ENCODE data around the gene TMEM145.
A peak's percentile ranks its signal among the peaks of the same experiment; 100 is the strongest.

The TMEM145 gene

GRCh38 chr19:42284591-42285341, 28.3 kb upstream of the TMEM145 start:
- peak overlapping the region; percentile 69 for H3K4me3 ChIP-seq (ENCODE audit: low read depth, low read length)
- DNase-seq (ENCODE audit: low read depth, low spot score) = no peak
- in situ Hi-C loops (cut with HindIII; ENCODE audit: low sequenced_read_pairs) = no loop called here
- no peak for TF ChIP-seq CTCF (IDR thresholded peaks at IDR 0.05; ENCODE audit: low read depth, low read length)

GRCh38 chr19:42285541-42285941, 27.6 kb upstream of the TMEM145 start:
- peak overlapping the region; percentile 69 for H3K4me3 ChIP-seq (ENCODE audit: low read depth, low read length)
- in situ Hi-C loops (cut with HindIII; ENCODE audit: low sequenced_read_pairs) = no loop called here
- no peak for TF ChIP-seq CTCF (IDR thresholded peaks at IDR 0.05; ENCODE audit: low read depth, low read length)
- no peak for DNase-seq (ENCODE audit: low read depth, low spot score)

GRCh38 chr19:42285988-42286348, 27.1 kb upstream of the TMEM145 start:
- peak overlapping the region; percentile 69 for H3K4me3 ChIP-seq (ENCODE audit: low read depth, low read length)
- DNase-seq (ENCODE audit: low read depth, low spot score) = no peak
- no peak for TF ChIP-seq CTCF (IDR thresholded peaks at IDR 0.05; ENCODE audit: low read depth, low read length)
- in situ Hi-C loops (cut with HindIII; ENCODE audit: low sequenced_read_pairs) = no loop called here

- H3K4me3 ChIP-seq (ENCODE audit: low read depth, low read length) = peak overlapping the region; percentile 69
- TF ChIP-seq CTCF (IDR thresholded peaks at IDR 0.05; ENCODE audit: low read depth, low read length) = no peak
- peak; percentile 48 for DNase-seq (ENCODE audit: low read depth, low spot score)
These were observed 26.6 kb upstream of the TMEM145 start for GRCh38 chr19:42286349-42287016.

GRCh38 chr19:42287017-42287826, 25.9 kb upstream of the TMEM145 start:
- DNase-seq (ENCODE audit: low read depth, low spot score) = no peak
- no peak for TF ChIP-seq CTCF (IDR thresholded peaks at IDR 0.05; ENCODE audit: low read depth, low read length)
- in situ Hi-C loops (cut with HindIII; ENCODE audit: low sequenced_read_pairs) = no loop called here
- H3K4me3 ChIP-seq (ENCODE audit: low read depth, low read length) = no peak overlapping the region

More at GRCh38 chr19:42286349-42287016, 26.6 kb upstream of the TMEM145 start:
- in situ Hi-C loops (cut with HindIII; ENCODE audit: low sequenced_read_pairs) = no loop called here

GRCh38 chr19:42287827-42288107, 25.3 kb upstream of the TMEM145 start:
- DNase-seq (ENCODE audit: low read depth, low spot score) = no peak
- in situ Hi-C loops (cut with HindIII; ENCODE audit: low sequenced_read_pairs) = no loop called here
- H3K4me3 ChIP-seq (ENCODE audit: low read depth, low read length) = no peak overlapping the region
- TF ChIP-seq CTCF (IDR thresholded peaks at IDR 0.05; ENCODE audit: low read depth, low read length) = no peak
